ENCODE measurements around the gene DERL3. TPM values are rescaled to one million over a fixed set of nuclear protein-coding genes. Genes with fewer than 3 reads are reported as not detected.

Gene DERL3
- polyA plus RNA-seq, 1 experiment, result 0.27 TPM

DNA sequence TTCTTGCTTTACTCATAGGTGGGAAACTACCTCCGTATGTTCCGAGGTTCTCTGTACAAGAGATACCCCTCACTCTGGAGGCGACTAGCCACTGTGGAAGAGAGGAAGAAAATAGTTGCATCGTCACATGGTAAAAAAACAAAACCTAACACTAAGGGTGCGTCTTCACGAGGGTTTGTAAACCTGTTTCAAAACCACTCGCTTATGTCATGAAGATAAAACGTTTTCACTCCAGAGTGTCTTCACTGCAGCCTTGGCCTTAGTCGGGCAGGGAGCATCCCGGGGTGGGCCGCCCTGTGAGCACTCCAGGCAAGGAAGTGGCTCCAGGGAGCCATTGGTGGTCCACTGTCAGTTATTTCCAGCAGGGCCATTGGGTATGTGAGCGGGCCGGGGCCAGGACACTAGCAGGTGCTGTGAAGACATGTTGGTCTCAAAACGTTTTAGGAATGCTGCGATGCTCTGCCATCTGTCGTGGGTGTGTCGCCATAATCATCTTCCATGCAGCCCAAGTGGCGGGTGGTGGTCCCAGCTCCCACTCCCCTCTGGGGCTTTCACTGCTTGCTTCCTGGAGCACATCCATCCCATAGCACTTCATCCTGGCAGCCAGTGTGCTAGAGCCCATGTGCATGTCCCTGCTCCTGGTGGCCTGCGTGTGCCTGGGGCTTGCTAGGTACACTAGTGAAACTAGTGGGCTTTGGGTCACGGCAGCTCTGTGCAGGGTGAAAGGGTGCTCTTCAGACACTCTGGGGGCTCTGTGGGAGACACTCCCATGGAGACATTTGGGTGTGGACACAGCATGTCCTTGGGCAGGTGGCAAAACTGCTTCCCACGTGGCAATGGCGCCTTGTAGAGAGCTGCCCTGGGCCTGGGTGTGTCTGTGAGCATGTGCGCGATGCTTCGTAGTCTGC is 46.8 kb downstream of the DERL3 start:
- no peaks in the 10 kb centered on the region for H3K9me3 ChIP-seq (ENCODE audit: control insufficient read depth, insufficient read depth, low read length)
- no peaks in the 10 kb centered on the region for H3K27me3 ChIP-seq (ENCODE audit: control insufficient read depth, insufficient read depth, low read length)
- DNase-seq (ENCODE audit: low read depth, low spot score), result no peak
- POLR2A ChIA-PET, result interaction anchor here (0.5 to 0.7 kb wide), 2 partner anchors 13 to 66 kb away, joined by 3 read pairs; no protein-coding TSS in a partner anchor
- H3K4me3 ChIP-seq (ENCODE audit: low read depth, low read length), result no peak overlapping the region
- CTCF ChIA-PET, result interaction anchor here (1.1 to 1.2 kb wide), 2 partner anchors 21 to 102 kb away, joined by 3 read pairs; partner anchors contain the start of gene MIF
- H3K27ac ChIP-seq (ENCODE audit: low read depth, low read length), result peak overlapping the region; percentile 61
- TF ChIP-seq, protein P1, sequence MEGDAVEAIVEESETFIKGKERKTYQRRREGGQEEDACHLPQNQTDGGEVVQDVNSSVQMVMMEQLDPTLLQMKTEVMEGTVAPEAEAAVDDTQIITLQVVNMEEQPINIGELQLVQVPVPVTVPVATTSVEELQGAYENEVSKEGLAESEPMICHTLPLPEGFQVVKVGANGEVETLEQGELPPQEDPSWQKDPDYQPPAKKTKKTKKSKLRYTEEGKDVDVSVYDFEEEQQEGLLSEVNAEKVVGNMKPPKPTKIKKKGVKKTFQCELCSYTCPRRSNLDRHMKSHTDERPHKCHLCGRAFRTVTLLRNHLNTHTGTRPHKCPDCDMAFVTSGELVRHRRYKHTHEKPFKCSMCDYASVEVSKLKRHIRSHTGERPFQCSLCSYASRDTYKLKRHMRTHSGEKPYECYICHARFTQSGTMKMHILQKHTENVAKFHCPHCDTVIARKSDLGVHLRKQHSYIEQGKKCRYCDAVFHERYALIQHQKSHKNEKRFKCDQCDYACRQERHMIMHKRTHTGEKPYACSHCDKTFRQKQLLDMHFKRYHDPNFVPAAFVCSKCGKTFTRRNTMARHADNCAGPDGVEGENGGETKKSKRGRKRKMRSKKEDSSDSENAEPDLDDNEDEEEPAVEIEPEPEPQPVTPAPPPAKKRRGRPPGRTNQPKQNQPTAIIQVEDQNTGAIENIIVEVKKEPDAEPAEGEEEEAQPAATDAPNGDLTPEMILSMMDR (IDR thresholded peaks at IDR 0.05; ENCODE audit: low read depth, low read length), result no peak

- TF ChIP-seq, protein P1 (IDR thresholded peaks at IDR 0.05; ENCODE audit: low read depth, low read length), result no peak
- DNase-seq (ENCODE audit: low read depth, low spot score), result no peak
- no peak overlapping the region for H3K4me3 ChIP-seq (ENCODE audit: low read depth, low read length)
- ChIA-PET CTCF (no interaction called here), POLR2A (no interaction called here)
- H3K27me3 ChIP-seq (ENCODE audit: control insufficient read depth, insufficient read depth, low read length), result no peaks in the 10 kb centered on the region
- no peaks in the 10 kb centered on the region for H3K9me3 ChIP-seq (ENCODE audit: control insufficient read depth, insufficient read depth, low read length)
- peak overlapping the region; percentile 61 for H3K27ac ChIP-seq (ENCODE audit: low read depth, low read length)
Observed at GRCh38 chr22:23790819-23791737, 47.7 kb downstream of the DERL3 start.

GRCh38 chr22:23789638-23790037 is 49.2 kb downstream of the DERL3 start:
- Histone ChIP-seq H3K27me3 (ENCODE audit: control insufficient read depth, insufficient read depth, low read length) (no peaks in the 10 kb centered on the region), H3K9me3 (ENCODE audit: control insufficient read depth, insufficient read depth, low read length) (no peaks in the 10 kb centered on the region), H3K27ac (ENCODE audit: low read depth, low read length) (no peak overlapping the region), H3K4me3 (ENCODE audit: low read depth, low read length) (no peak overlapping the region)
- TF ChIP-seq, protein P1 (IDR thresholded peaks at IDR 0.05; ENCODE audit: low read depth, low read length), result no peak
- CTCF ChIA-PET, result interaction anchor here (0.6 to 1.5 kb wide), 3 partner anchors 20 to 68 kb away, joined by 3 to 5 read pairs (median 4); partner anchors contain the start of gene SLC2A11
- POLR2A ChIA-PET, result no interaction called here
- no peak for DNase-seq (ENCODE audit: low read depth, low spot score)

GRCh38 chr22:23789121-23789520 is 49.7 kb downstream of the DERL3 start:
- CTCF ChIA-PET, result interaction anchor here (0.6 to 1.5 kb wide), 3 partner anchors 20 to 68 kb away, joined by 3 to 5 read pairs (median 4); partner anchors contain the start of gene SLC2A11
- H3K27me3 ChIP-seq (ENCODE audit: control insufficient read depth, insufficient read depth, low read length), result no peaks in the 10 kb centered on the region
- no peak overlapping the region for H3K27ac ChIP-seq (ENCODE audit: low read depth, low read length)
- POLR2A ChIA-PET, result no interaction called here
- TF ChIP-seq, protein P1 (IDR thresholded peaks at IDR 0.05; ENCODE audit: low read depth, low read length), result no peak
- no peak for DNase-seq (ENCODE audit: low read depth, low spot score)
- H3K9me3 ChIP-seq (ENCODE audit: control insufficient read depth, insufficient read depth, low read length), result no peaks in the 10 kb centered on the region
- no peak overlapping the region for H3K4me3 ChIP-seq (ENCODE audit: low read depth, low read length)

Measured in AG04450 (cell line).